HG03457 (cell line): ENCODE data around the gene PRMT7.
A peak's percentile ranks its signal among the peaks of the same experiment; 100 is the strongest.
"Not testable (repeated sequence)": the region's sequence is repeated elsewhere in the genome, so short reads cannot be mapped to it uniquely, and the experiment has no call there.

Source experiments
- ATAC-seq: cut with Tn5 transposase; IDR thresholded peaks from one replicate; pipeline ENCODE4 v1.9.1; 2021; ENCODE audit warnings: moderate number of reproducible peaks; ENCODE audit not compliant: unreplicated experiment

The PRMT7 gene

DNA sequence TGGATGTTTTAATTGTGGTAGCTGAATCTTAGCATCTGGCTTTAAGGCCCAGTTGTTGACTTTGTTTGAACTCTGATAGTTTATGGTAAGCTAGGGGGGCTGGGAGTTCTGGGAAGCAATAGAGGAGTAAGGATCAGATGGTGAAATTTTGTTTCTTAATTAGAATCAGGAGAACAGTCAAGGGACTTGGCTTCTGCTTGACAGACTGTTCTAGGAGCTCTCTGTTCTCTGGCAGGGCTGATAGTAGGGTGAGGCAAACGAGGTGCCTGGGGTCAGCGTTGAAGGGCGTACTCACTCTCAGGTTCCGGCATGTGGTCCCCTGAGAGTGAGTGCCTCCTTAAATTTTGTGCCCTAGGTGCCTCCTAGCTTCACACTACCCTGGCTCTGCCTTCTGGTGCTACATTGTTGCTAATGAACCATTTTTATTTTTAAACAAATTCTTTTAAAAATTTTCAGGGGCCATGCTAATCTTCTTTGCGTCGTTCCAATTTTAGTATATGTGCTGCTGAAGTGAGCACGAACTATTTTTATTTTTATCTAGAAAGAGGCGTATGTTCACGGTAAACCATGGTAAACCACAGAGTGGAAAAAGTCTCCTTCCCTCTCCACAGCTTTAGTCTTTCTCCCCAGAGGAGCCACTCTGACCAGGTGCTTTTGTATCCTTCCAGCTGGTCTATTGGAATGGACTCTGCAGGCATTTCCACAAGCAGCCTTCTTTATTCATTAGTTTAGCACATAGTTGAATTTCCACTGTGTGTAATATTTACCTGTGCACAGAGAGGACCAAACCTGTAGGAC is 26.8 kb upstream of the PRMT7 start:
- no peak for ATAC-seq

DNA sequence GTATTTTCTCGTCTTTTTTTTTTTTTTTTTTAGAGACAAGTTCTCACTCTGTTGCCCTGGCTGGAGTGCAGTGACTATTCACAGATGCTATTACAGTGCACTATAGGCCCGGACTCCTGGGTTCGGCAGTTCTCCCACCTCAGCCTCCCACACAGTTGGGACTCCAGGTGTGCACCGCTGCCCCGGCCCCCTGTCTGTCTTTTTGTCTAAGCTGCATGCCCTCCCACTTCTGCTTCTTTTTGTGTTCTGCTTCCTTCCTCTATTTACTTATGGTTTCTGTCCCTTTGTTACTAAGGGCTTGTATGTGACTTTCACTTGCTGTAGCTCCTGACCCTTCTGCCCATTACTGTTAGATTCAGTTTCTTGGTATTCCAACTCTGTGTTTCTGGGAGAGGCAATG is 26.0 kb upstream of the PRMT7 start:
- no peak for ATAC-seq

DNA sequence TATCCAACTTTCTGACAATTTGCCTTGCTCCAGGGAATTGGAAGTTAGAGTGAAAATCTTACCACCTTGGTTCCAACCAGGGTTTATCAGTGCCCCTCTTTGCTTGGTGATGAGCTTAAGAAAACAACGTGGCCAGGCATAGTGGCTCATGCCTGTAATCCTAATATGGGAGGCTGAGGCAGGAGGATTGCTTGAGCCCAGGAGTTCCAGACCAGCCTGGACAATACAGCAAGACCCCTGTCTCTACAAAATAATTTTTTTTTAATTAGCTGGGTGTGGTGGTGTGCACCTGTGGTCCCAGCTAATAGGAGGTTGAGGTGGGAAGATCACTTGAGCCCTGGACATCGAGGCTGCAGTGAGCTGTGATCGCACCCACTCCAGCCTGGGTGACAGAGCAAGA is 25.1 kb upstream of the PRMT7 start:
- no peak for ATAC-seq

DNA sequence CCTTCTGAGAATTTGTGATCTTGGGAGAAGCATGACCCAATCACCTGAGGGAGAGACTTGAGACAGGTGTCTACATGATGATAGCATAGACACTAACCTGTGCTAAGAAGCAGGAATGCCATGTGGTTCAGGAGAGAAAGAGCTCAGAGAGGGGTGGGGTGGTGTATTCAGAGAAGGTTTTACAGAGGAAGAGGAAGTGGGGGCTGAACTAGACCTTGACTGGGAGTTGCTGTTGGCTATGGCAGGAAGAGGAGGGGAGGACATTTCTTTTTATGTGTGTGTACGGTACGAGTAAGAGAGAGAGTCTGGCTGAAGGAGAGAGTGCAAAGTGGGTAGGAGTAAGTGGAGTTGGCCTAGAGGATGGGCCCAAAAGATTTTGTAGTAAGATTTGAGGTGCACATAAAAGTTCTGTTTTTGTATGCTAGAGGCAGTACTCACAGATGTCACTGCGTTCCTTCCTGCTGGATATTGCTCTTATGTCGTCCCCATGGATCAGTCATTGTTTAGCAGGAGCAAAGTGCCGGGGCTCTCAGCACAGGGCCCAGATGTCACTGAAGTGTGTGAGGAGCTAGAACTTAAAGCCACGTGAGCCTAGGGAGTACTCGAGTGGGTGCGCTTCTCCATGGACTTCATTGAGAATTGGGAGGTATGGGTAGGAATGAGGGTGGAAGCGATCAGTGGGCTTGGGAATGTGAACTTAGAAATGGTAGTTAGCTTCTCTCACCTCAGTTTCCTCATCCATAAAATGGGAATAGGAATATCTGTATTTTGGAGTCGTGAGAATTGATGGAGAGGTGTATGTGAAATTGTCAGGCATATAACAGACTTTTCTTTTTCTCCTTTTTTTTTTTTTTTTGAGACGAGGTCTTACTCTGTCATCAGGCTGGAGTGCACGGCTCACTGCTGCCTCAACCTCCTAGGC is 24.4 kb upstream of the PRMT7 start:
- no peak for ATAC-seq

DNA sequence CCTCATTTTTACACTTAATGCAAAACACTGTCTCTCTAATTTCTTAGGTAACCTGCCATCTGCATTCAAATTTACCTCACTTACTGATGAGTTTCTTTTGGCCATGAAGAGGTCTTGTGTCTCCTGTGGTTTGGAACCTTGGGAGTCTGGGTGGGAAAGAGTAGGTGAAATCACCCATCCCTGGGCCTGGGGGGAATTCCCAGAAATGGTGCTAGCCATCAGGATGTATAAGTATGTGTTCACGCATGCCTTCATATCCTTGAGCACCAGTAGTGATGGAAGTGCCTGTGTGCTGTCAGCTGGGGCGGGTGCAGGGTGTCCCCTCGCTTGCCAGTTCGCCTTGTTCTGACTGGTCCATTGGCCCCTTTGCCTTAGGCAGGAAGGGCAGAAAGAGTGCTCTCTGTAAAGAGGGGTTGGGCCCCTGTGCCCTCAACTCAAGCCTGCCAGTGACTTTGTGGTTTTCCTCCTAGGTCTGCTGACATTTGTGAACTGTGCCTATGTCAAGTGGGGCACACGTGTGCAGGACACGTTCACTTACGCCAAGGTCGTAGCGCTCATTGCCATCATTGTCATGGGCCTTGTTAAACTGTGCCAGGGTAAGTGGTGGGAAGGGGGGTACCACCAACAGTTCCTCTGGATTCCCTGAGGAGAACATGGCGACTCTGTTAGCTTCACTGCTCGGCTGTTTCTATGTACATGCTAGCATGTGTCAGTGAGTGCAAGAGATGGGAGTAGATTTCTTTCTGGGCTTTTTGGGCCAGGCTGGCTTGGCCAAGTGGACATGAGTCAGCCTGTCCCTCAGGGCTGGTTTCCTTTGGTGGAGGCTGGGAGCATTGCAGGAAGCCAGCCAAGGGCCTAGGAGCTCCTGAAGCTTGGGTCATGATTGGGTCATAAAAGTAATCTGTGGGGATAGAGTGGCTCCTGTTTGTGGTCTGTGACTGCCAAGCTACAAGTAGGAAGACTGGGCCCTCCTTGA is 23.3 kb upstream of the PRMT7 start:
- no peak for ATAC-seq

DNA sequence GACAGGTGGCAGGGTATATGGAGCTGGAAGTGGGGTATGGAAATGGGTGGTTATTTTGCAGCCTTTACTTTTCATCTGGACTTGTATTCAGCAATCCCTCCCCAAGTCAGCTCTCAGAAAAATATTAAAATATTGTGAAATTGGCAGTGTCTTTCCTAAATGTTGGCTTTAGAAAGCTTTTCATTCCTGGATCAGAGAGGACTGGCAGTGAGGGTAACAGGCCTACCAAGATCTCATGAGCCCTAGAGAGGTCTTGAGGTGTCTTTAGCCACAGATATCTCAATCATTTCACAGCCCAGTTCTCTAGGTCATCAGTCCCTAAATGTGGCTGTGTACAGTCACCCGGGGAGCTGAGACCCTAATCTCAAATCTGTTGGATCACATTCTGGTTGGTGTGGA is 22.6 kb upstream of the PRMT7 start:
- no peak for ATAC-seq

DNA sequence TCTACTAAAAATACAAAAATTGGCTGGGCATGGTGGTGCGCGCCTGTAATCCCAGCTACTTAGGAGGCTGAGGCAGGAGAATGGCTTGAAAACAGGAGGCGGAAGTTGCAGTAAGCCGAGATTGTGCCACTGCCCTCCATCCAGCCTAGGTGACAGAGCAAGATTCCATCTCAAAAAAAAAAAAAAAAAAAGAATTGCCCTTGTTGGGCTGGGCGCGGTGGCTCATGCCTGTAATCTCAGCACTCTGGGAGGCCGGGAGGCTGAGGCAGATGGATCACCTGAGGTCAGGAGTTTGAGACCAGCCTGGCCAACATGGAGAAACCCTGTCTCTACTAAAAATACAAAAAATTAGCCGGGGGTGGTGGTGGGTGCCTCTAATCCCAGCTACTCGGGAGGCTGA is 22.0 kb upstream of the PRMT7 start:
- not testable (repeated sequence) for ATAC-seq

DNA sequence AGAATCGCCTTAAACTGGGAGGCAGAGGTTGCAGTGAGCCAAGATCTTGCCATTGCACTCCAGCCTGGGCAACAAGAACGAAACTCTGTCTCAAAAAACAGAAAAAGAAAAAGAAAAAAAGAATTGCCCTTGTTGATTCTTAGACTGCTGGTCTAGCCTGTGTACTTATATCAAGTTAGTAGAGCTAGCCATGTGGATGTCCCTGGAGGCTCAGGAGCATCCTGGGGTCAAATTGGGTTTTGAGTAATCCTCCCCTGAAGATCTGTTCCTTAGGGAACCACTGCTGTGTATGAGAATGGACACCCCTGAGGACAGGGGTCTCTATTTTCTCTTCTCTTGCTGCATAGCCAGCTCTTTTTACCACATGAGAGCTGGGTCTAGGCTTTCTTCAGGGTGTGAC is 21.6 kb upstream of the PRMT7 start:
- ATAC-seq: no peak

DNA sequence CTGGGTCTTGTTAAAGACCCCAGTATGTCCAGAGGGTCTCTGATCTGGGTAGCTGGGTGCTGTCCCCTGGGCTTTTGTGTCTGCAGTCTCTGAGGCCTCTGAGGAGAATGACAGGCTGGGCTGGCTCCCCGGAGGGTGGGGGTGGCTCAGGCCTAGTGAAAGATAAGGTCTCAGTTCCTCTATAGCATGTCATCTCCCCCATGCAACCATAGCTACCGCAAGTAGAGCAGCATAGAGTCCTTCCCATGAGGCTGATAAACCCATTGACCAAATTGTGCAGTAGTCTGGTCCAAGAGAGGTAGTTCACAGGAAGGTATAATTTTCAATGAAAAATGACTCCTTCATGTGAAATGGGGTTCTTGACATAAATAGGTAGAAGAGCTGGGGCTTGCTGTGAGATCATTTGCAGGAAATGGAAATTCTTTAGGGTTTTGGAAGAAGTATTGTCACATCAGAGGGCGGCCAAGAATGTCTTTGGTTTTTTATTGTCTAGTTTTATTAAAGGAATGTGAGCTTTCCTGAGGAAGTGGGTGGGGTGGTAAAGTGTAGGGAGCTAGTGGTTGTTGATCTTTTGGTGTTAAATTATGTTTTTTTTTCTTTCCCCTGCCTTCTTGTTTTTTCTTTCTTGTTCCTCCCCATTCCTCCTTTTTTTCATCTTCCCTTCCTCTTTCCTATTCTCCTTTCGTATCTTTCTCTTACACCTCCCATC is 21.0 kb upstream of the PRMT7 start:
- peak; percentile 74 for ATAC-seq

DNA sequence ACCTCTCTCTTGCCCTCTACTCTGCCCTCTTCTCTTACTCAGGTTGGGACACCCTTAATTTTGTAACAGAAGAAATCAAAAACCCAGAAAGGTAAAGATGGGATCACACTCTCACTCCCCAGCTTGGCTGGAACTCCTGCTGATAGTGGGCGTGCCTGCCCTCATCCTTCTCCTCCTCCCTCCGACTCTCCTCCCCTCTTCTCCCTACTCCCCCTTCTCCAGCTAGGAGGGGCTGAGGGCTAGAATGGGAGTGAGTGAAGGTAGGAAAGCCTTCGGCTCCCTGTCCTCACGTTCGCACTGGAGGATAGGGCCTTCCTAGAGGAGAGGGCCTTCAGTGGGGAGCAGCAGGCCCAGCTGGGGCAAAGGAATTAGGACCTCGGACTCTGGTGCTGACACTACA is 20.4 kb upstream of the PRMT7 start:
- no peak for ATAC-seq

DNA sequence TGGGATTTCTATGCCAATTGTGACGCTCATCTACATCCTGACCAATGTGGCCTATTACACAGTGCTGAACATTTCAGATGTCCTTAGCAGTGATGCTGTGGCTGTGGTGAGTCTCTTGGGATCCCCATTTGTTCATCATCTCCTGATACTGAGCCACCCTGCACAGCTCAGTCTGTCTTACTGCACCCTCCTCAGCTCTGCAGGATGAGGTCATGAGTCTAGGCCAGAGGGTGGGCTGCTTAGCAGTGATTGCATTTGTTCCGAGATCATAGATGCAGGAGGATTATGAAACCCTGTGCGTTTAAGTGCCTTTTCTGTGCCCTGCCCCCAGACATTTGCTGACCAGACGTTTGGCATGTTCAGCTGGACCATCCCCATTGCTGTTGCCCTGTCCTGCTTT is 19.6 kb upstream of the PRMT7 start:
- no peak for ATAC-seq

DNA sequence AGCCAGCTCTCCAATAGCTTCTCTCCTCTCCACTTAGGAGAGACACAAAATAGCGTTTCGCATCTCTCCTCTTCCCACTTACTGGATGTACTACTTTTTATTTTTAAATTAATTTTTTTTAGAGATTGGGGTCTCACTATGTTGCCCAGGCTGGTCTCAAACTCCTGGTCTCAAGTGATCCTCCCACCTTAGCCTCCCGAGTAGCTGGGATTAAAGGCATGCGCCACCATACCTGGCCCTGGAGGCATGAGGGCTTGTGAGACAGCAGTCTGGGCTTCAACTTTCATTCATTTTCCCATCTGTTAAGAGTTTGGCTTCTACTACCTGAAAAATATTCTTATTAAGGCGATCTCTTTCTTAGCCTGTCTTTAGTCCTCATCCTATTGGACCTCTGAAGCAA is 18.4 kb upstream of the PRMT7 start:
- no peak for ATAC-seq

DNA sequence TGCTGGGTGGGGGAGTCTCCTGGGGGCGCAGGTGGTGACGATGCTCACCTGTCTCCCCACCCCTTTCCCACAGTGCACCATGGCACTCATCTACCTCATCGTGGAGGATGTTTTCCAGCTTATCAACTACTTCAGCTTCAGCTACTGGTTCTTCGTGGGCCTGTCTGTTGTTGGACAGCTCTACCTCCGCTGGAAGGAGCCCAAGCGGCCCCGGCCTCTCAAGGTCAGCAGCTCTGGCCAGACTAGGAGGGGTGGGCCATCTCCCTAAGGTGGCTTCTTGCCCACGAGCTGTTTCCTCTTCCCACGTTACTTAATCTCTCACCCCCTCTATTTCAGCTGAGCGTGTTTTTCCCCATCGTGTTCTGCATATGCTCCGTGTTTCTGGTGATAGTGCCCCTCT is 14.5 kb upstream of the PRMT7 start:
- ATAC-seq: no peak

DNA sequence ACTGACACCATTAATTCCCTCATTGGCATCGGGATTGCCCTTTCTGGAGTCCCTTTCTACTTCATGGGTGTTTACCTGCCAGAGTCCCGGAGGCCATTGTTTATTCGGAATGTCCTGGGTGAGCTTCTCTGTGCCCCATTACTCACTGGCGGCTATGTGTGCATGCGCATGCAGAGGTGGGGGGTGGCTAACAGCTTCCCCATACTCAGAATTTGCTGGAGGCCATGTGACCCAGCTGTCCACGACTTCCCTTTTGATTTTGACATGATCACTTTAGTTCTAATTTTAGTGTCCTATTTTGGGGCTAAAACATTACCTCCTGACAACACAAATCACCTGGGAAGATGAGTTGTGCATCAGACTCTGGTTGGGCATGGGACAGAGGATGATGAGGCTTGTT is 14.1 kb upstream of the PRMT7 start:
- ATAC-seq: no peak

DNA sequence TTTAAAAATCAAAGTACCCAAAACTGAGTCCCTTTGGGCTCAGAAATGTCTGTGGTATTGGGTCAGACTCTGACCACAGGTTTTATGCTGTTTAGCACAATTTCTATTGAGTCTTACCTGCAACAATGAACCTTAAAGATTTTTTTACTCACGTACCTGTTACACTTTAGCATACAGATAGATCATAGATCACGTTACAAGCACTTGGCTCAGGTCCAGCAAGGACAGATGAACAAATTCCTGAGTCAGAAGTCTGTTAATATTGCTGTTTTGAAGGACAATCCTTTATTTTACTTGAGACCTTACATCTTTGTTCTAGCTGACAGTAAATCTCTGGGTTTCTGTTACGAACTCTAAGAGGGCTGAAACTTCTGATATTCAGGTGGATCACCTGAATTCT is 12.9 kb upstream of the PRMT7 start:
- ATAC-seq: no peak

DNA sequence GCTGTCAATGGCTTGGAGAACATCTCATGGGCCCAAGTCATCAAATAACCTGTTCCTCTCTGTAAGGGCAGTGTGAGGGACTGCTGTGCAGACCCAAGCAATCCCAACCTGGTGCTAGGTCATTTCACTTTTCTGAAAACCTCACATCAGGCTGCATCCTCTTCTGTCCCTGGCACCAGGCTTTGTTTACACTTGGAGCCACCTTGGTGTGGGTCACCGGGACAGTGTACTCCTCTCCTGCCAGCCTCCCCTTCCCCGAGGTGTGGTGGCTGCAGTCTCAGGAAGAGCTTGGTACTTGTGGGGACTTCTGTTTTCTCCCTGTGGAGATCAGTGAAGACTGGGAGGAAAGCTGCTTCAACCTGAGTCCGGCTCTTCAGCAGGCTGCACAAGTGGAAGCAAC is 12.5 kb upstream of the PRMT7 start:
- no peak for ATAC-seq

DNA sequence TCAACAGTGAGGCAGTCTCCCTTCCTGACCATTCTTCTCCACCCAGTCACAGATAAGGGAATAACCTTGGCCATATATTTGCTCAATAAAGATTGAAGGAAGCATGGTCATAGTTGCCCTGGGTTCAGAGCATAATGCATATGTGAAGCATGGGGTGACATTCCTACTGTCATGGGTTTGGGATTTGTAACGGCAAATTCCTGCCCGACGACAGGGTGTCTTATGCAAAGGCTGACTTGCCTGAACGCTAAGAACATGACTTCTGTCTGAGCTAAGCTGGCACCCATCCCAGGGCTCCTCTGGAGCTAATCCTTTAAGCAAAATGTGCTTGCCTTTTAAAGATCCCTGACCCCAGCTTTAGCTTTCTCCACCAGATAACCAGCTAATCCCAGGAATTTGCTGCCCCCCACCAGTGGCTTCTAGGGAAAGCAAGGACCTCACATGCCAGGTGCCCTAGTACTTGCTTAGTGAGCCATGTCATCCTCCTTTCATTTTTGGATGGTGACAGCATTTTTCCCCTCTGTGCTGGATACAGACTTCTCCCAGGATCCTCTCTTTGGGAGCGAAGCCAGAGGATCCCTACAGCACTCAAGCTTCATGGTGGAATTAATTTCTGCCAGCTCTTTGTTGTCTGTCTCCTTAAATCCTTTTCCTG is 11.8 kb upstream of the PRMT7 start:
- no peak for ATAC-seq

DNA sequence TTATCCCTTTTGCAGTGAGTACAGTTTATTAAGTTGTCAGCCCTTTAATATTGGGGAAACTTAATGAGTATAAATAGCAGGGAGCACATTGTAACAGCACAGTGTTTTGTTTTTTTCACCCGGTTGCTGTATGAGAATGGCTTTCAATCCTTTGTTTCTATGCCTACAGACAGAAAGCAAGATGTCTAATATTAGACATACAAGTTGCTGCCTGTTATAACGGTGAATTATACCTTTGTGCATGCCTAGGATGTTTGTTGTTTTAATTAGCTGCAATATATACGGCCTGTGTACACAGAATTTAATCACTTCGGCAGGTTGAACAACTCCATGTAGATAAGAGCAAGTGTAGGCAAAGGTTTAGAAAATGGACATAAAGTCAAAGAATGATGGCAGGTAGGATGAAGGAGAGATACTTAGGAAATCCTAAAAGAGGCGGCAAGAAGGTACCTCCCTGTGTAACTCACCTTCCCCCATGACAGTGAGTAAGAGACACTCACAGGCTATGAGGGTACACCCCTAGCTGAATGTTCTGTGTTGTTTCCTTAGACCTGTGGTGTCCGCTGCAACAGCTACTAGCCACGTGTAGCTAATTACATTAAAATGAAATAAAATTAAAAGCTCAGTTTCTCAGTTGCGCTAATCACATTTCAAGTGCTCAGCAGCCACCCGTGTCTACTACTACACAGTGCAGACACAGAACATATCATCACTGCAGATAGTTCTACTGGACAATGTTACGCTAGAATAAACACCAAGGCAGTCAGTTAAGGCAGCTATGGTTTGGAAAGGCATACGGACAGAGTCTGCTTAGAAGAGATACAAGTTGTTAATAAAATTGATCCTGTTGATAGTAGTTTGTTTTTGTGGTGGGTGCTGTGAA is 11.0 kb upstream of the PRMT7 start:
- no peak for ATAC-seq
